ENCODE results near the gene STMP1. TPM values are rescaled to one million over a fixed set of nuclear protein-coding genes. Genes with fewer than 3 reads are reported as not detected.

Gene STMP1
- 10 to 100 TPM; 20.0 to 25.9 (median 23.9) TPM for total RNA-seq
- polyA plus RNA-seq, result 10 to 100 TPM; 17.4 to 27.0 (median 22.3) TPM
- long read RNA-seq, donor 1, transcript STMP1-202 (3 exons, 2,450 nt), result major isoform, 84 of 89 reads
- long read RNA-seq, donor 1, partial matches to known transcripts, result 5 of 89 reads
- long read RNA-seq, donor 1, other reads (novel, unspliced or antisense), result 0 of 89 reads
- long read RNA-seq, donor 2, transcript STMP1-202 (3 exons, 2,450 nt), result major isoform, 62 of 62 reads
- long read RNA-seq, donor 2, partial matches to known transcripts, result 0 of 62 reads
- long read RNA-seq, donor 2, other reads (novel, unspliced or antisense), result 0 of 62 reads

DNA sequence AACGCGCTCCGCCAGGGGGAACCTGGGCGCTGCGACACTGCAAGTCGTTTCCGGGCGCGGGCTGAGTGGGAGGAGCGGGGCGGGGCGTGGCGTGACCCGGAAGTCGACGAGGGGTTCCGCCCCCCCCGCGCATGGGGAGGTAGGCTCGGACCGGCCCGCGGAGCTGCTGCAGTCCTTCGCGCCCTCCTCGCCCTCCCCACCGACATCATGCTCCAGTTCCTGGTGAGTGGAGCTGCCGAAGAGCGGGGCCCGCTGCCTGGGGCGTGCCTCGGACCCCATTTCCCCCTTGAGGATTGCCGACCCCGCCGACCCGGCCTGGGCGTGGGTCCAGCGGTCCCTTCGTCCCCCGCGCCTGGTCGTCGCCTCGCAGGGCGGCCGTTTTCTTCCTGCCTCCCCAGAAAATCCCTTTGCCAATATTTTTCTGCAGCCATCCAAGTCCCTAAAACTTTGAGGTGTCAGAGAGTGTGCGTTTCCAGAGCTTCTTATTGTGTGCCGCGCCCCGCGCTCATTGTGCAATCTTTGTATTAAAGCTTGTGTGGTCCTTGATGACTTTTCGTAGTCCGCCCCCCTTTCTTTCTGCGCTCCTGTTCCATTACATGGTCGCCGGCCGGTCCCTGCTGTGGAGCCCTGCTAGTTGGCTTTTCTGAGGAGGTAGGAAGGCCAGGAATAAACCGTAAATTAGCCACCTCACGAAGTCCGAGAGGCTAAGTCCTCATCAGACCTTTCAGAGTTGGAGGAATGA, at the start of gene STMP1:
Gene STMP1 (plus strand): TSS at position 142 of the 742 bp plus-strand sequence.
- peaks cover 0 to 9% (median 0%) of the 10 kb centered on the region in 6 donors for H3K36me3 ChIP-seq
- peak within 1 kb of the TSS; percentile 71 to 100 (median 92) for H3K4me3 ChIP-seq
- intact Hi-C loops (cut with DNase I; ENCODE audit: low total_unique reads), result no loop called here
- H3K27me3 ChIP-seq (replicated peaks in 1 of 7), result no peaks in the 10 kb centered on the region
- peak within 1 kb of the TSS; percentile 82 to 92 (median 88) for H3K27ac ChIP-seq
- WGBS, 5 donors, result 0 to 1% (median 1%) methylated on average over 27 to 60 of the region's 60 CpGs
- DNase-seq, result peak; percentile 99
- no peaks in the 10 kb centered on the region for H3K9me3 ChIP-seq
- TF ChIP-seq POLR2A (IDR thresholded peaks at IDR 0.05) (peak in 2 of 3 donors; percentile 48 to 74), POLR2AphosphoS5 (IDR thresholded peaks at IDR 0.05) (peak; percentile 97 to 99 (median 98)), CTCF (IDR thresholded peaks at IDR 0.05 in 8 of 11, conservative IDR thresholded peaks at IDR 0.05 in 3 of 11) (peak in 9 of 11 experiments; percentile 81 to 97 (median 87))
- peaks cover 16 to 59% (median 41%) of the 10 kb centered on the region in 6 donors for H3K4me1 ChIP-seq

DNA sequence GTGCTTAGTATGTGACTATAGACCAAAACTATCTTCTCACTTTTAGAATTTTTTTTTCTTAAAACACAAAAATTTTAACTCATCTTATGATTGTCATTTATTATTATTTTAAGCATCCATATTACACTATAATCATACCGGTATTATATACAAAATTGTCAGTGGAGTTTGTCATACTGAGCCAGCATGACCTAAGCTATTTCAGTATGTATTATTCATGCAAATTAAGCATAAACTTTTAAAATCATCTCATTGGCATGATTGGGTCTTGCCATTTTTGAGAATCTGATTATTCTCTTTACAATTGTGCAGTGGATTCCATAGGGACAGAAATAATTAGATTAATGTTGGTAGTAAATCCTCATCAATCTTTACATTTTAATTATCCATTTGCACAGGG, 46.2 kb upstream of the STMP1 start:
- no peak for DNase-seq
- H3K27me3 ChIP-seq (replicated peaks in 1 of 7), result no peaks in the 10 kb centered on the region
- TF ChIP-seq POLR2A (IDR thresholded peaks at IDR 0.05) (no peak), POLR2AphosphoS5 (IDR thresholded peaks at IDR 0.05) (no peak), CTCF (IDR thresholded peaks at IDR 0.05 in 8 of 11, conservative IDR thresholded peaks at IDR 0.05 in 3 of 11) (no peak)
- 88 to 100% (median 98%) methylated on average over 1 of the region's 1 CpG for WGBS, 5 donors
- H3K27ac ChIP-seq, result no peak overlapping the region
- no peaks in the 10 kb centered on the region for H3K4me1 ChIP-seq
- intact Hi-C loops (cut with DNase I; ENCODE audit: low total_unique reads), result no loop called here
- H3K36me3 ChIP-seq, result peaks cover 5 to 100% (median 67%) of the 10 kb centered on the region in 6 donors
- no peaks in the 10 kb centered on the region for H3K9me3 ChIP-seq
- no peak overlapping the region for H3K4me3 ChIP-seq

GRCh38 chr7:135617781-135618180, 44.5 kb upstream of the STMP1 start:
- Histone ChIP-seq H3K9me3 (no peaks in the 10 kb centered on the region), H3K36me3 (peaks cover 5 to 97% (median 61%) of the 10 kb centered on the region in 6 donors), H3K27me3 (replicated peaks in 1 of 7) (no peaks in the 10 kb centered on the region), H3K4me1 (no peaks in the 10 kb centered on the region), H3K4me3 (no peak overlapping the region), H3K27ac (no peak overlapping the region)
- DNase-seq, result no peak
- no peak for TF ChIP-seq CTCF (IDR thresholded peaks at IDR 0.05 in 8 of 11, conservative IDR thresholded peaks at IDR 0.05 in 3 of 11)
- no peak for TF ChIP-seq POLR2AphosphoS5 (IDR thresholded peaks at IDR 0.05)
- no peak for TF ChIP-seq POLR2A (IDR thresholded peaks at IDR 0.05)
- 66 to 95% (median 85%) methylated on average over 2 of the region's 2 CpGs for WGBS, 5 donors
- intact Hi-C loops (cut with DNase I; ENCODE audit: low total_unique reads), result no loop called here

DNA sequence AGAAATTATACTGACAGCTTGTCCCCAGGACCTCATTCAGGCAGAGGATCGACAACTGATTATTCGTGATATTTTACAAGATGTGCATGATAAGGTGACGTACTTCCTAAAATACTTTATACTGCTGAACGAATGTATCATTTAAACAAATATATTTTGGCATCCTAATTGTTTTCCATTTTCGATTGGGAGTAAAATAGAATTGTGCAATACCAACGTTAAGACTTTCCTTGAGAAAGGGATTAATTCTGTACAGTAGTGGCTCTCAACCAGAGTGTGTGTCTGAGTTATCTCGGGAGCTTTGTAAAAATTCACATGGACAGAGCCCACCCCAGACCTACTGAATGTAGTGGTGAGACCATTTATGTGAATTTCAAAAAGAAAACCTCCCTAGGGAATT, 43.8 kb upstream of the STMP1 start:
- TF ChIP-seq CTCF (IDR thresholded peaks at IDR 0.05 in 8 of 11, conservative IDR thresholded peaks at IDR 0.05 in 3 of 11), result no peak
- TF ChIP-seq POLR2AphosphoS5 (IDR thresholded peaks at IDR 0.05), result no peak
- TF ChIP-seq POLR2A (IDR thresholded peaks at IDR 0.05), result no peak
- H3K36me3 ChIP-seq, result peaks cover 5 to 99% (median 67%) of the 10 kb centered on the region in 6 donors
- intact Hi-C loops (cut with DNase I; ENCODE audit: low total_unique reads), result no loop called here
- 88 to 96% (median 91%) methylated on average over 7 of the region's 7 CpGs for WGBS, 5 donors
- H3K9me3 ChIP-seq, result no peaks in the 10 kb centered on the region
- H3K4me3 ChIP-seq, result no peak overlapping the region
- no peaks in the 10 kb centered on the region for H3K4me1 ChIP-seq
- DNase-seq, result no peak
- H3K27me3 ChIP-seq (replicated peaks in 1 of 7), result no peaks in the 10 kb centered on the region
- H3K27ac ChIP-seq, result no peak overlapping the region
